Measurements from ENCODE around the gene TMEM270. TPM values are rescaled to one million over a fixed set of nuclear protein-coding genes. Genes with fewer than 3 reads are reported as not detected.

Gene TMEM270
- polyA plus RNA-seq, 1 of the 3 experiments (the other 2 are of a cell fraction), result 0.71 TPM

DNA sequence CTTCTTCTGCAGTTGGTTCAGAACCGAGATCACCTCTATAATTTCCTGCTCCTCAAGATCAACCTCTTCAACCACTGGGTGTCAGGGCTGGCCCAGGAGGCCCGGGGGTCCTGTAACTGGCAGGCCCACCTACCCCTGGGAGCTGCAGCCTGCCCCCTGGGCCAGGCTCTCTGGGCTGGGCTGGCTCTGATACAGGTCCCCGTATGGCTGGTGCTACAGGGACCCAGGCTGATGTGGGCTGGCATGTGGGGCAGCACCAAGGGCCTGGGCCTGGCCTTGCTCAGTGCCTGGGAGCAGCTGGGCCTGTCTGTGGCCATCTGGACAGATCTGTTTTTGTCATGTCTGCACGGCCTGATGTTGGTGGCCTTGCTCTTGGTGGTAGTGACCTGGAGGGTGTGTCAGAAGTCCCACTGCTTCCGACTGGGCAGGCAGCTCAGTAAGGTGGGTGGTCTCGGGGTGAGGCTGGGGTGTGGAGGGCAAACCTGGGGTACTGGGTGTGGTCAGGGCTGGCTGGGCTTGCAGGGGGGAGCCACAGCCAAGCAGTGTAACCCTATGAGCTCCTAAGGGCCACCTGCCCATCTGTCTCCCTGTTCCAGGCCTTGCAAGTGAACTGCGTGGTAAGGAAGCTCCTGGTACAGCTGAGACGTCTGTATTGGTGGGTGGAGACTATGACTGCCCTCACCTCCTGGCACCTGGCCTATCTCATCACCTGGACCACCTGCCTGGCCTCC, 4.2 kb downstream of the TMEM270 start:
- H2AFZ ChIP-seq (ENCODE audit: low read depth), result no peak overlapping the region
- POLR2A ChIA-PET, result interaction anchor here (1.1 to 1.5 kb wide), 2 partner anchors 162 to 179 kb away, joined by 3 to 5 read pairs; no protein-coding TSS in a partner anchor
- 71% methylated on average over 8 of the region's 8 CpGs for WGBS (ENCODE audit: low lambda C conversion rate)

DNA sequence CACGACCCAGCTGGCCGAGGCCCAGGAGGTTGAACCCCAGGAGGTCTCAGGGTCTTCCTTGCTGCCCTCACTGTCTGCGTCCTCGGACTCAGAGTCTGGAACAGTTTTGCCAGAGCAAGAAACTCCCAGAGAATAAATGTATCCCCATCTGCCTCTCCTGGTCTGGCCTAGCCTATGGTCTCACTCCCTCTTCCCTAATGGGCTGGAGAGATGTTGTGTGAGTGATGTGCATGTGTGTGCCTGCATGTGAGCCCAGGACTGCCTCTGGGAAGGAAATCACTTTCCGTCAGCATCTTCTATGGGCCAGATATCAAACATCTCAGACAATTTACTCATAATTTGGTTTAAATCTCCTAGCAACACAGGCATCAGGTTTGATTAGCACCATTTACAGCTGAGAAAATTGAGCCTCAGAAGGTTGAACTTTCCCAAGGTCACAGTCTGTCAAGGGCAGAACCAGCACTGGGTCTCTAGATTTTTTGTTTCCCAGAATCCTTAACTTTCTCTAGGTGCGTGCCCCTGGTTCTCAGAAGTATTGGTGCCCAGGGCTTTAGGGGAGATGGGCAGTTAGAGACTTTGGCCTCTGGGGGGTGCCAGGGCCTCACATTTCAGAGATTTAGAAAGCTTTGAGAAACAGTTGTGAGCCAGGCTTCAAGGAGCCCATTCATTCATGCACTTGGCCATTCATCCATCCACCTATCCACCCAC, 4.9 kb downstream of the TMEM270 start:
- no peak overlapping the region for H3K9ac ChIP-seq
- H3K9me3 ChIP-seq, result no peaks in the 10 kb centered on the region
- ChIA-PET CTCF (interaction anchor here (0.7 to 4.5 kb wide), 36 partner anchors 11 to 547 kb away, joined by 3 to 33 read pairs (median 4); partner anchors contain the start of genes EIF4H, ELN, LIMK1 and RFC2), POLR2A (interaction anchor here (1.1 to 1.5 kb wide), 2 partner anchors 161 to 178 kb away, joined by 3 to 5 read pairs; no protein-coding TSS in a partner anchor)
- no peaks in the 10 kb centered on the region for H4K20me1 ChIP-seq (ENCODE audit: insufficient read depth)
- H3K36me3 ChIP-seq (replicated peaks in 1 of 2; ENCODE audit: control insufficient read depth in 1 of 2, insufficient read depth in 2 of 2, low read length in 1 of 2), result no peaks in the 10 kb centered on the region
- WGBS (ENCODE audit: low lambda C conversion rate), result 67% methylated on average over 6 of the region's 6 CpGs
- no peak overlapping the region for H3K4me3 ChIP-seq (ENCODE audit: low read depth in 2 of 2, low read length in 1 of 2)
- H3K27me3 ChIP-seq (ENCODE audit: insufficient read depth), result no peaks in the 10 kb centered on the region
- peaks cover 0 to 35% of the 10 kb centered on the region in 2 experiments; a peak in 1 of 4 replicates for H3K4me1 ChIP-seq (ENCODE audit: control insufficient read depth in 1 of 2, insufficient read depth in 2 of 2, low read depth in 1 of 2, low read length in 1 of 2)
- no peaks in the 10 kb centered on the region for H3F3A ChIP-seq (replicated peaks; ENCODE audit: insufficient read depth)
- peak overlapping the region in 1 of 2 experiments; percentile 91; a peak in 2 of 4 replicates for H3K27ac ChIP-seq (ENCODE audit: low read depth in 2 of 2, low read length in 1 of 2)
- no peak overlapping the region for H3K4me2 ChIP-seq
- H2AFZ ChIP-seq (ENCODE audit: low read depth), result no peak overlapping the region
- H3K79me2 ChIP-seq (ENCODE audit: insufficient read depth), result no peaks in the 10 kb centered on the region
- DNase-seq, result peak; percentile 85
- H3K9me2 ChIP-seq, result no peaks in the 10 kb centered on the region
- TF ChIP-seq SMC3 (IDR thresholded peaks at IDR 0.05; ENCODE audit: low read depth, low read length) (peak; percentile 92), EP300 (IDR thresholded peaks at IDR 0.05; ENCODE audit: borderline replicate concordance in 1 of 2, low read depth in 1 of 2, low read length in 1 of 2) (peak in 1 of 2 experiments; percentile 62; a peak in 1 of 4 replicates), MXI1 (IDR thresholded peaks at IDR 0.05; ENCODE audit: low read depth, low read length) (no peak; the same call in 1 of the 2 replicates), RAD21 (IDR thresholded peaks at IDR 0.05; ENCODE audit: low read length) (peak; percentile 96), JUND (IDR thresholded peaks at IDR 0.05) (no peak), YY1 (IDR thresholded peaks at IDR 0.05; ENCODE audit: low read depth) (no peak), MEF2A (IDR thresholded peaks at IDR 0.05; ENCODE audit: borderline replicate concordance, low read depth) (no peak), RCOR1 (IDR thresholded peaks at IDR 0.05; ENCODE audit: low read length) (peak; percentile 38), RXRA (IDR thresholded peaks at IDR 0.05; ENCODE audit: borderline replicate concordance, low read depth) (no peak), FOXM1 (IDR thresholded peaks at IDR 0.05; ENCODE audit: low read depth) (no peak), NRF1 (IDR thresholded peaks at IDR 0.05; ENCODE audit: low read depth, low read length) (no peak), TEAD4 (IDR thresholded peaks at IDR 0.05; ENCODE audit: borderline replicate concordance, insufficient read depth) (no peak), NFIC (IDR thresholded peaks at IDR 0.05; ENCODE audit: borderline replicate concordance) (no peak), FOXJ3 (CRISPR knock-in tag; IDR thresholded peaks at IDR 0.05) (peak; percentile 74; the same call in 1 of the 2 replicates)
- TF ChIP-seq, protein P1, sequence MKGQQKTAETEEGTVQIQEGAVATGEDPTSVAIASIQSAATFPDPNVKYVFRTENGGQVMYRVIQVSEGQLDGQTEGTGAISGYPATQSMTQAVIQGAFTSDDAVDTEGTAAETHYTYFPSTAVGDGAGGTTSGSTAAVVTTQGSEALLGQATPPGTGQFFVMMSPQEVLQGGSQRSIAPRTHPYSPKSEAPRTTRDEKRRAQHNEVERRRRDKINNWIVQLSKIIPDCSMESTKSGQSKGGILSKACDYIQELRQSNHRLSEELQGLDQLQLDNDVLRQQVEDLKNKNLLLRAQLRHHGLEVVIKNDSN (IDR thresholded peaks at IDR 0.05; ENCODE audit: borderline replicate concordance, low read depth), result no peak
- TF ChIP-seq, protein P2, sequence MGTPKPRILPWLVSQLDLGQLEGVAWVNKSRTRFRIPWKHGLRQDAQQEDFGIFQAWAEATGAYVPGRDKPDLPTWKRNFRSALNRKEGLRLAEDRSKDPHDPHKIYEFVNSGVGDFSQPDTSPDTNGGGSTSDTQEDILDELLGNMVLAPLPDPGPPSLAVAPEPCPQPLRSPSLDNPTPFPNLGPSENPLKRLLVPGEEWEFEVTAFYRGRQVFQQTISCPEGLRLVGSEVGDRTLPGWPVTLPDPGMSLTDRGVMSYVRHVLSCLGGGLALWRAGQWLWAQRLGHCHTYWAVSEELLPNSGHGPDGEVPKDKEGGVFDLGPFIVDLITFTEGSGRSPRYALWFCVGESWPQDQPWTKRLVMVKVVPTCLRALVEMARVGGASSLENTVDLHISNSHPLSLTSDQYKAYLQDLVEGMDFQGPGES (IDR thresholded peaks at IDR 0.05; ENCODE audit: low read depth, low read length), result no peak
- TF ChIP-seq, protein P3, sequence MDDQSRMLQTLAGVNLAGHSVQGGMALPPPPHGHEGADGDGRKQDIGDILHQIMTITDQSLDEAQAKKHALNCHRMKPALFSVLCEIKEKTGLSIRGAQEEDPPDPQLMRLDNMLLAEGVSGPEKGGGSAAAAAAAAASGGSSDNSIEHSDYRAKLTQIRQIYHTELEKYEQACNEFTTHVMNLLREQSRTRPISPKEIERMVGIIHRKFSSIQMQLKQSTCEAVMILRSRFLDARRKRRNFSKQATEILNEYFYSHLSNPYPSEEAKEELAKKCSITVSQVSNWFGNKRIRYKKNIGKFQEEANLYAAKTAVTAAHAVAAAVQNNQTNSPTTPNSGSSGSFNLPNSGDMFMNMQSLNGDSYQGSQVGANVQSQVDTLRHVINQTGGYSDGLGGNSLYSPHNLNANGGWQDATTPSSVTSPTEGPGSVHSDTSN (IDR thresholded peaks at IDR 0.05), result no peak
- TF ChIP-seq, protein P4, sequence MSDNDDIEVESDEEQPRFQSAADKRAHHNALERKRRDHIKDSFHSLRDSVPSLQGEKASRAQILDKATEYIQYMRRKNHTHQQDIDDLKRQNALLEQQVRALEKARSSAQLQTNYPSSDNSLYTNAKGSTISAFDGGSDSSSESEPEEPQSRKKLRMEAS (IDR thresholded peaks at IDR 0.05; ENCODE audit: low read depth), result no peak

More for the DNA sequence above, 4.2 kb downstream of the TMEM270 start:
- H3K4me1 ChIP-seq (ENCODE audit: control insufficient read depth in 1 of 2, insufficient read depth in 2 of 2, low read depth in 1 of 2, low read length in 1 of 2), result peaks cover 0 to 33% of the 10 kb centered on the region in 2 experiments; a peak in 1 of 4 replicates
- TF ChIP-seq, protein P5, sequence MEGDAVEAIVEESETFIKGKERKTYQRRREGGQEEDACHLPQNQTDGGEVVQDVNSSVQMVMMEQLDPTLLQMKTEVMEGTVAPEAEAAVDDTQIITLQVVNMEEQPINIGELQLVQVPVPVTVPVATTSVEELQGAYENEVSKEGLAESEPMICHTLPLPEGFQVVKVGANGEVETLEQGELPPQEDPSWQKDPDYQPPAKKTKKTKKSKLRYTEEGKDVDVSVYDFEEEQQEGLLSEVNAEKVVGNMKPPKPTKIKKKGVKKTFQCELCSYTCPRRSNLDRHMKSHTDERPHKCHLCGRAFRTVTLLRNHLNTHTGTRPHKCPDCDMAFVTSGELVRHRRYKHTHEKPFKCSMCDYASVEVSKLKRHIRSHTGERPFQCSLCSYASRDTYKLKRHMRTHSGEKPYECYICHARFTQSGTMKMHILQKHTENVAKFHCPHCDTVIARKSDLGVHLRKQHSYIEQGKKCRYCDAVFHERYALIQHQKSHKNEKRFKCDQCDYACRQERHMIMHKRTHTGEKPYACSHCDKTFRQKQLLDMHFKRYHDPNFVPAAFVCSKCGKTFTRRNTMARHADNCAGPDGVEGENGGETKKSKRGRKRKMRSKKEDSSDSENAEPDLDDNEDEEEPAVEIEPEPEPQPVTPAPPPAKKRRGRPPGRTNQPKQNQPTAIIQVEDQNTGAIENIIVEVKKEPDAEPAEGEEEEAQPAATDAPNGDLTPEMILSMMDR (IDR thresholded peaks at IDR 0.05), result 0 out of 2 replicates have a peak, but pooled peaks have one; percentile 4
- no peak for TF ChIP-seq TCF12 (IDR thresholded peaks at IDR 0.05)
- H4K20me1 ChIP-seq (ENCODE audit: insufficient read depth), result no peaks in the 10 kb centered on the region
- no peaks in the 10 kb centered on the region for H3K36me3 ChIP-seq (replicated peaks in 1 of 2; ENCODE audit: control insufficient read depth in 1 of 2, insufficient read depth in 2 of 2, low read length in 1 of 2)
- H3K9ac ChIP-seq, result no peak overlapping the region
- H3K27me3 ChIP-seq (ENCODE audit: insufficient read depth), result no peaks in the 10 kb centered on the region
- no peak overlapping the region for H3K4me2 ChIP-seq
- H3K79me2 ChIP-seq (ENCODE audit: insufficient read depth), result no peaks in the 10 kb centered on the region
- peak overlapping the region in 1 of 2 experiments; percentile 91; a peak in 2 of 4 replicates for H3K27ac ChIP-seq (ENCODE audit: low read depth in 2 of 2, low read length in 1 of 2)
- no peak overlapping the region for H3K4me3 ChIP-seq (ENCODE audit: low read depth in 2 of 2, low read length in 1 of 2)
- DNase-seq, result peak; percentile 63
- no peaks in the 10 kb centered on the region for H3K9me3 ChIP-seq
- CTCF ChIA-PET, result interaction anchor here (0.7 to 4.5 kb wide), 38 partner anchors 10 to 548 kb away, joined by 3 to 33 read pairs (median 4); partner anchors contain the start of genes EIF4H, ELN, LIMK1 and RFC2
- no peaks in the 10 kb centered on the region for H3K9me2 ChIP-seq
- H3F3A ChIP-seq (replicated peaks; ENCODE audit: insufficient read depth), result no peaks in the 10 kb centered on the region

Measured in SK-N-SH (cell line).